CD4-positive, CD25-positive, alpha-beta regulatory T cell (primary cell): ENCODE measurements around the gene SYNGR2. TPM values are rescaled to one million over a fixed set of nuclear protein-coding genes. Genes with fewer than 3 reads are reported as not detected.

Source experiments
- ATAC-seq, 2 donors: fragments of 150-1000 bp; cut with Tn5 transposase; one replicate each; pipeline ENCODE4 v1.10.0; 2021; ENCODE audit warnings: low read depth in 2 of 2, moderate number of reproducible peaks in 2 of 2, moderate library complexity in 1 of 2
- DNase-seq, 3 donors: peaks; one replicate each; pipeline versions ENCODE4 v3.0.0 to v3.0.0-alpha.2; 2012 to 2022; ENCODE audit warnings: mixed read lengths in 1 of 3
- H3K27ac ChIP-seq: one replicate; pipeline ENCODE4 v1.7.0; 2013; ENCODE audit warnings: mild to moderate bottlenecking, low read length; ENCODE audit not compliant: insufficient read depth, poor library complexity, severe bottlenecking
- H3K27me3 ChIP-seq: one replicate; pipeline ENCODE4 v1.7.0; 2013; ENCODE audit warnings: low read length; ENCODE audit not compliant: control insufficient read depth, insufficient read depth
- H3K36me3 ChIP-seq: one replicate; pipeline ENCODE4 v1.7.0; 2013; ENCODE audit warnings: mild to moderate bottlenecking, low read length, moderate library complexity; ENCODE audit not compliant: control insufficient read depth, insufficient read depth
- H3K4me1 ChIP-seq: 2 replicates; pipeline ENCODE4 v1.7.0; 2013; ENCODE audit warnings: mild to moderate bottlenecking, low read length; ENCODE audit not compliant: insufficient read depth, control insufficient read depth, poor library complexity, severe bottlenecking
- H3K4me3 ChIP-seq: one replicate; pipeline ENCODE4 v1.7.0; 2013; ENCODE audit warnings: low read depth, mild to moderate bottlenecking, low read length, moderate library complexity
- H3K9me3 ChIP-seq, 2 experiments: 1 replicate in 1 of 2; 2 replicates in 1 of 2; pipeline ENCODE4 v1.7.0; 2013; ENCODE audit warnings: low read length in 2 of 2, mild to moderate bottlenecking in 1 of 2, moderate library complexity in 1 of 2; ENCODE audit not compliant: control insufficient read depth in 2 of 2
- H3K27ac Mint-ChIP-seq, 3 donors: one replicate each; pipeline ENCODE4 v1.8.0; 2020 to 2022; ENCODE audit warnings: mild to moderate bottlenecking in 3 of 3, mixed read lengths in 3 of 3, moderate library complexity in 2 of 3
- H3K27me3 Mint-ChIP-seq: one replicate; pipeline ENCODE4 v1.8.0; 2022; ENCODE audit warnings: mild to moderate bottlenecking, mixed read lengths
- H3K36me3 Mint-ChIP-seq: one replicate; pipeline ENCODE4 v1.8.0; 2020; ENCODE audit warnings: mixed read lengths
- H3K4me1 Mint-ChIP-seq, 4 donors: one replicate each; pipeline ENCODE4 v1.8.0; 2020 to 2022; ENCODE audit warnings: mixed read lengths in 4 of 4, mild to moderate bottlenecking in 1 of 4
- H3K4me3 Mint-ChIP-seq, 4 donors: one replicate each; pipeline ENCODE4 v1.8.0; 2020 to 2022; ENCODE audit warnings: mild to moderate bottlenecking in 4 of 4, mixed read lengths in 4 of 4, moderate library complexity in 3 of 4
- H3K9me3 Mint-ChIP-seq, 7 donors: one replicate each; pipeline ENCODE4 v1.8.0; 2020 to 2022; ENCODE audit warnings: mixed read lengths in 7 of 7, mild to moderate bottlenecking in 3 of 7, moderate library complexity in 2 of 7
- polyA plus RNA-seq, 4 donors: library from polyadenylated mRNA; unstranded; fragments of 300-500 nt; fragmentation: Illumina TruSeq; gene quantifications; one replicate each; pipeline ENCODE4 v1.2.3, GENCODE V29; 2021
- total RNA-seq: library from RNA; stranded (reverse); gene quantifications from one replicate; pipeline ENCODE4 v1.2.3, GENCODE V29; 2022

Gene SYNGR2
- total RNA-seq (58.5 TPM), polyA plus RNA-seq (100 to 1,000 TPM; 156 to 180 (median 170) TPM)

- peaks cover 0 to 2% (median 0%) of the 10 kb centered on the region in 7 donors for H3K9me3 Mint-ChIP-seq
- Histone ChIP-seq H3K9me3 (no peaks in the 10 kb centered on the region), H3K36me3 (peaks cover 3% of the 10 kb centered on the region), H3K4me1 (peaks cover 41% of the 10 kb centered on the region), H3K4me3 (peak within 1 kb of the TSS; percentile 37), H3K27me3 (no peaks in the 10 kb centered on the region), H3K27ac (peak within 1 kb of the TSS; percentile 82)
- DNase-seq: peak; percentile 80 to 90 (median 87)
- H3K27ac Mint-ChIP-seq: peak within 1 kb of the TSS; percentile 20 to 85 (median 78)
- peaks cover 11% of the 10 kb centered on the region for H3K36me3 Mint-ChIP-seq
- ATAC-seq: peak; percentile 89 to 91
- H3K27me3 Mint-ChIP-seq: no peaks in the 10 kb centered on the region
- peaks cover 2 to 40% (median 17%) of the 10 kb centered on the region in 4 donors for H3K4me1 Mint-ChIP-seq
- peak within 1 kb of the TSS; percentile 32 to 88 (median 82) for H3K4me3 Mint-ChIP-seq
Observed at GRCh38 chr17:78168242-78168902, at the start of gene SYNGR2. SYNGR2 (plus strand) TSS chr17:78168581; CDS start chr17:78168617, 36 bp downstream.

- Histone ChIP-seq H3K36me3 (peaks cover 76% of the 10 kb centered on the region), H3K27ac (peak overlapping the region; percentile 33), H3K4me3 (no peak overlapping the region), H3K4me1 (peaks cover 75% of the 10 kb centered on the region), H3K27me3 (no peaks in the 10 kb centered on the region), H3K9me3 (no peaks in the 10 kb centered on the region)
- H3K27ac Mint-ChIP-seq: no peak overlapping the region
- ATAC-seq (no peak), DNase-seq (no peak)
- peaks cover 0 to 68% (median 31%) of the 10 kb centered on the region in 4 donors for H3K4me1 Mint-ChIP-seq
- H3K36me3 Mint-ChIP-seq: peaks cover 32% of the 10 kb centered on the region
- H3K27me3 Mint-ChIP-seq: no peaks in the 10 kb centered on the region
- no peak overlapping the region for H3K4me3 Mint-ChIP-seq
- peaks cover 0 to 1% (median 0%) of the 10 kb centered on the region in 7 donors for H3K9me3 Mint-ChIP-seq
Observed at GRCh38 chr17:78118801-78119241, 49.6 kb upstream of the SYNGR2 start.

GRCh38 chr17:78120537-78120936 is 47.8 kb upstream of the SYNGR2 start:
- ATAC-seq: no peak

DNA sequence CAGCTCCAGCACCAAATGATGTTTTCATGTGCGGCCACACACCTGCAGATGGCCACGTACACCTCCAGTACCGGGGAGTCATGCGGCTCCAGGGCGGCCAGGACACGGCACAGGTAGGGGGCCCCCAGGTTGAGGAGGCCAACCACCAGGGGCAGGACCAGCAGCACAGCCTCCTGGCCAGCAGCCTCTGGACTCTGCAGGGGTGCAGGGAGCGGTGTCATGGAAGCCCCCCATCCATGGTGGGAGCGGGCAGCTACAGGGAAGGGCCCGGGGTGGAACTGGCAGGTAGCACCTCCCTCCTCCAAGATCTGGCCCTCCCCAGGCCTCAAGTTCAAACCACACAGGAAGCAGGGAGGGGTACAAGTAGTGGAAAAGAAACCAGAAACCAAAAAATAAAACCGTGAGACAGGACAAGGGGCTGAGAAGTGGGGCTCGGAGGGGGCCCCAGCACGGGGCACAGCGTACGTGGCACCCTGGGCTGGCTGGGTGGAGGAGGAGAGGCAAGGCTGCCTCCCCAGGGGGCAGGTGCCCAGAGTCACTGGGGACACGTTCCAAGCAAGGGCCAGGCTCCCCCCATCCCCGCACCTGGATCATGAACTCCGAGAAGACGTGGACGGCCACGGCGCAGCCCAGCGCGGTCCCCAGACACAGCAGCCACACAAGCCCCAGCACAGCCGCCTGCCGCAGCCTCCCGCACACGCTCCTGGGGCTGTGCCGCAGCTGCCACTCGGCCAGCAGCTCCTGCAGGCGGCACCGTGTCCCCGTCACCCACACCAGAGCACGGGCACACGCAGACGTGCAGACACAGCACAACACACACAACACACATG is 47.2 kb upstream of the SYNGR2 start:
- H3K27ac Mint-ChIP-seq: peak overlapping the region; percentile 89 to 99 (median 89)
- no peaks in the 10 kb centered on the region for H3K27me3 Mint-ChIP-seq
- ATAC-seq (peak; percentile 66 to 67), DNase-seq (peak in 2 of 3 donors; percentile 81 to 91)
- no peaks in the 10 kb centered on the region for H3K27me3 ChIP-seq
- H3K4me3 ChIP-seq: peak overlapping the region; percentile 44
- peaks cover 78% of the 10 kb centered on the region for H3K36me3 ChIP-seq
- peaks cover 0 to 1% (median 0%) of the 10 kb centered on the region in 7 donors for H3K9me3 Mint-ChIP-seq
- no peaks in the 10 kb centered on the region for H3K9me3 ChIP-seq
- H3K36me3 Mint-ChIP-seq: peaks cover 24% of the 10 kb centered on the region
- H3K27ac ChIP-seq: peak overlapping the region; percentile 92
- peaks cover 0 to 71% (median 21%) of the 10 kb centered on the region in 4 donors for H3K4me1 Mint-ChIP-seq
- H3K4me1 ChIP-seq: peaks cover 87% of the 10 kb centered on the region
- H3K4me3 Mint-ChIP-seq: peak overlapping the region; percentile 87 to 96 (median 92)

More at GRCh38 chr17:78120537-78120936, 47.8 kb upstream of the SYNGR2 start:
- DNase-seq: no peak
- Histone ChIP-seq H3K9me3 (no peaks in the 10 kb centered on the region), H3K4me1 (peaks cover 81% of the 10 kb centered on the region), H3K27ac (peak overlapping the region; percentile 92), H3K36me3 (peaks cover 78% of the 10 kb centered on the region), H3K27me3 (no peaks in the 10 kb centered on the region), H3K4me3 (no peak overlapping the region)
- H3K4me1 Mint-ChIP-seq: peaks cover 0 to 69% (median 21%) of the 10 kb centered on the region in 4 donors
- peak overlapping the region in 2 of 3 donors; percentile 76 to 89 for H3K27ac Mint-ChIP-seq
- no peaks in the 10 kb centered on the region for H3K27me3 Mint-ChIP-seq
- H3K4me3 Mint-ChIP-seq: peak overlapping the region; percentile 87 to 96 (median 90)
- peaks cover 24% of the 10 kb centered on the region for H3K36me3 Mint-ChIP-seq
- H3K9me3 Mint-ChIP-seq: peaks cover 0 to 1% (median 0%) of the 10 kb centered on the region in 7 donors

DNA sequence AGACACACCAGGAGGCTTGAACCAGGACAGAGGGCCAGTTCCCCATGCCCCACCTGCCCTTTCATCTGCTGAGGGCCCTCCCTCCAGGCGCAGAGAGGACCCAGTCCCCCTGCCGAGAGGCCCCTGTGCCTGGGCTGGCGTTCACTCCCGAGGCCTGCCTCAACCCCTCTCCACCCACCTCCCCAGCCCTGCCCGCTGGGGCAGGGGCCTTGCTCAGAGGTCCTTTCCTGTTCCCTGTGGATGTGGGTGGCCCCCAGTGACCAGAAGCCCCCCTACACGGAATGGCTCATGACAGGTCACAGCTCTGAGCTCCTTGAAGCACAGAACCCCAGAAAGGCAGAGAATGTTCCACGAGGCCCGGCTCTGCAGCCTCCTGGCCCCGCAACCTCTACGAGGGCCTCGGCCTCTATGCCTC is 46.6 kb upstream of the SYNGR2 start:
- peaks cover 0 to 77% (median 22%) of the 10 kb centered on the region in 4 donors for H3K4me1 Mint-ChIP-seq
- peak overlapping the region; percentile 89 to 99 (median 89) for H3K27ac Mint-ChIP-seq
- no peak for DNase-seq
- H3K4me3 Mint-ChIP-seq: peak overlapping the region; percentile 87 to 96 (median 92)
- peaks cover 73% of the 10 kb centered on the region for H3K36me3 ChIP-seq
- H3K27ac ChIP-seq: peak overlapping the region; percentile 92
- no peaks in the 10 kb centered on the region for H3K27me3 Mint-ChIP-seq
- H3K4me3 ChIP-seq: peak overlapping the region; percentile 44
- H3K27me3 ChIP-seq: no peaks in the 10 kb centered on the region
- no peaks in the 10 kb centered on the region for H3K9me3 ChIP-seq
- H3K9me3 Mint-ChIP-seq: peaks cover 0 to 1% (median 0%) of the 10 kb centered on the region in 7 donors
- H3K4me1 ChIP-seq: peaks cover 93% of the 10 kb centered on the region
- peaks cover 22% of the 10 kb centered on the region for H3K36me3 Mint-ChIP-seq
- peak; percentile 1 to 3 for ATAC-seq

DNA sequence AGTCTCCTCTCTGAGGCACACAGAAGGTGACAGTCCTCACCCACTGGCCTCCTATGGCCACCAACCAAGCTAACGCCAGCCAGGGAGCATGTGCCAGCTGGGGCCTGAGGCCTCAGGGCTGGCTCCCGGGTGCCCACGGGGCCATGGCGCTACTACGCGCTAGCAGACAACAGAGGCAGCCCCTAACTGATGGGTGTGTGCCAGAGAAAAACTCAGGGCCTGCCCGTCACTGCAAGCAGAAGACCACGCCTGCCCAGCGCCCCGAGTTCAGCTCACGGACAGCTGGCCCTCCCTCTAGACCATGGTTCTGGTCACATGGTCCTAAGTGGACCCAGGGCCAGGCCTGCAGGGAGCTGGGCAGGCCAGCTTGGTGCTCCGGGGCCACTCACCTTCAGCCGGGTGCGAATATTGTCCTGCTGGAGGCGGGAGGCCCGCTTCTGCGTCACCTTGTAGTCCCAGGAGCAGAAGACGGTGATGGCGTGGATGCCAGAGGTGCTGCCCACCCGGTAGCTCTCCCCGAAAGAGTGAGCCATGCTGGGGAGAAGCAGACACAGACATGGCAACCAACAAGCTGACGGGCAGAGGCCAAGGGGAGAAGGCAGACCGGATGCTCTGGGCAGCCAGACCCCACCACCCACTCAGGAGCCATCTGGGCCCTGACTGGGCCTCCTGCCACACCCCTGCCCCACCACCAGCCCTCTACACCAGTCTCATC is 46.0 kb upstream of the SYNGR2 start:
- H3K9me3 Mint-ChIP-seq: peaks cover 0 to 1% (median 0%) of the 10 kb centered on the region in 7 donors
- Histone ChIP-seq H3K4me1 (peaks cover 93% of the 10 kb centered on the region), H3K27me3 (no peaks in the 10 kb centered on the region), H3K9me3 (no peaks in the 10 kb centered on the region), H3K36me3 (peaks cover 67% of the 10 kb centered on the region), H3K4me3 (no peak overlapping the region), H3K27ac (peak overlapping the region; percentile 92)
- peak overlapping the region; percentile 87 to 96 (median 92) for H3K4me3 Mint-ChIP-seq
- H3K27ac Mint-ChIP-seq: peak overlapping the region; percentile 89 to 99 (median 89)
- H3K4me1 Mint-ChIP-seq: peaks cover 0 to 78% (median 25%) of the 10 kb centered on the region in 4 donors
- no peaks in the 10 kb centered on the region for H3K27me3 Mint-ChIP-seq
- no peak for ATAC-seq
- DNase-seq: no peak
- peaks cover 23% of the 10 kb centered on the region for H3K36me3 Mint-ChIP-seq

DNA sequence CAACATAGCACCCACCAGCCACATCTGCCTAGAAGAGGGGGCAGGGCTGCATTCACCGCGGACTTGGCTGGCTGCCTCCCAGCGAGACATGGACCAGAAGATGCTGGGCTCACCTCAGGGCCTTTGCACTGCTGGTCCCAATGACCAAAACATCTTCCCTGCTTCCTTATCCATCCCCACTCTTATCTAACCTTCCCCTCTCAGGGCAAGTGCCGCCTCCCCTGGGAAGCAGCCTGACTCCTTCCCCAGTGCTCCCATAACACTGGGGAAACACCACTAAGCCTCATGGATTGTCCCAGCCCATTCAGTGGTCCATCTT is 45.5 kb upstream of the SYNGR2 start:
- Mint-ChIP-seq H3K27me3 (no peaks in the 10 kb centered on the region), H3K4me3 (peak overlapping the region; percentile 86 to 96 (median 89)), H3K4me1 (peaks cover 0 to 77% (median 25%) of the 10 kb centered on the region in 4 donors), H3K9me3 (peaks cover 0 to 1% (median 0%) of the 10 kb centered on the region in 7 donors), H3K36me3 (peaks cover 23% of the 10 kb centered on the region), H3K27ac (peak overlapping the region; percentile 47 to 99 (median 89))
- no peaks in the 10 kb centered on the region for H3K27me3 ChIP-seq
- peak overlapping the region; percentile 92 for H3K27ac ChIP-seq
- peak overlapping the region; percentile 37 for H3K4me3 ChIP-seq
- ATAC-seq (no peak), DNase-seq (no peak)
- peaks cover 63% of the 10 kb centered on the region for H3K36me3 ChIP-seq
- H3K9me3 ChIP-seq: no peaks in the 10 kb centered on the region
- H3K4me1 ChIP-seq: peaks cover 88% of the 10 kb centered on the region
